Measurements from ENCODE around the gene SACS.
"Not testable (repeated sequence)": the region's sequence is repeated elsewhere in the genome, so short reads cannot be mapped to it uniquely, and the experiment has no call there.

SACS gene

GRCh38 chr13:23350009-23350408 is 83.5 kb downstream of the SACS start:
- no peak for DNase-seq

- peak; percentile 55 for DNase-seq
These were observed 84.2 kb downstream of the SACS start for GRCh38 chr13:23349161-23349897.

- no peak for DNase-seq
These were observed 85.0 kb downstream of the SACS start for GRCh38 chr13:23348262-23349127.

- DNase-seq = no peak
These were observed 85.9 kb downstream of the SACS start for GRCh38 chr13:23347601-23348000.

DNA sequence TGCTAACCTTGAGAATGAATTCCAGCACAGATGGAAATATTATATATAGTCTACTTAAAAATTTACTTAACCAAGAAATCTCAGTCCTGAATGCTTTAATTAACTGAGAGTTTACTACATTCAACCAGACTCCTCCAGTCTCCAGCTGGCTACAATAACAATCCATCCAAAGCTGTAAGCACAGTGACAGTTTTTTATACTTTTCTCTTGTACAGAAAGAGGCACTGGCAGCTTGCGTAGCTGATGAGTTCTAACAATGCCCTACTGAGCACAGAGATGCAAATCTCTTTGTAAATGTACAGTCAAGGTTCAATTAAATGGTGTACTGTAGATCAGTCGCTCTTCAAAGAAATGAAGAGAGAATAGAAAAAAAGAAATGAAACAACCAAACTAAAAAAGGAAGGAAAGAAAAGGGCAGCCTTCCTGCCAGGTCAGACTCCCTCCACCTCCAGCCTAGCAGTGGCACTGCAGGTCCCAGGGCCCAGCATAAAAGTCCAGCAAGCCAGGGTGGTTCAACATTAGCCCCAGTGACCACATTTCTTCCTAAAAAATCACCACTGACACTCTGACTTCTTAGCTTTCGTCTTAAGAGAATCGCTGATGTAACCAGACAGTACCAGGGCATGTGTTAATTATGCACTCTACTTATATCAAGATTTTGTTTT is 88.4 kb downstream of the SACS start:
- DNase-seq = no peak

DNA sequence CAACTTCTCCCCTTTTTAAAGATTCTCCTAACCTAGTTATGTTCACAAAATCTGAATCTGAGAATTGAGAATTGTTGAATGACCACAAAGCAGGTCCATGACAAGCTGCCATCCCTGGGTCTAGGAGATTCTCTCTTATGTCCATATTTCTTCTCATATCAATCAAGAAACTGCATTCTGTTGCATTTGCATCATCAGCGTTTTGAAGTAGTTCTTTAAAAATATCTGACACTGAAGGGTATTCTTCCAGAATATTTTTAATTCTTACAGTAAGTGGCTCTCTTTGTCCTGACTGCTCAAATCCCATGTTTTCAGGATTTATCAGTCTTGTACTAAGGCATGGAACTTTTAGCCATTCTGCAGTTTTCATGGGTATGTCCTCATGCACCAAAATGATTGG is 94.3 kb downstream of the SACS start:
- no peak for DNase-seq

GRCh38 chr13:23330356-23330755 is 103.1 kb downstream of the SACS start:
- no peak for DNase-seq

DNA sequence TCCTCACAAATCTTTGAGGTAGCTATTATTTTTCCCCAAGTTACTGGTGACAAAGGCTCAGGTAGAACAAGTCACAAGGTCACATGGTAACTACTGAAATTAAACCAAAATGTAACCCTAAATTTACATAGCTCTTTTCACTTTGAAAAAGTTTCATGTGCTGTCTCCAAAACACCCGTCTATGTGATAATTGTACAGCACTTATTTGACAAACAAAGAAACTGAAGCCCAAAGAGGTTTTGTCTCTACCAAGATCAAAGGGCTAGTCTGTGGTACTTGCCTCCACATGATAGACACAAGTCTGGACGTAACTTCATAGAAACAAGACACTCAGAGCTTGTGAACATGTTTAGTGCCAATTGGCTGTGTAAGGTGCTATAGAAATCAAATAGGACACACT is 108.3 kb downstream of the SACS start:
- DNase-seq = no peak

GRCh38 chr13:23323946-23324709 is 109.4 kb downstream of the SACS start:
- no peak for DNase-seq

DNA sequence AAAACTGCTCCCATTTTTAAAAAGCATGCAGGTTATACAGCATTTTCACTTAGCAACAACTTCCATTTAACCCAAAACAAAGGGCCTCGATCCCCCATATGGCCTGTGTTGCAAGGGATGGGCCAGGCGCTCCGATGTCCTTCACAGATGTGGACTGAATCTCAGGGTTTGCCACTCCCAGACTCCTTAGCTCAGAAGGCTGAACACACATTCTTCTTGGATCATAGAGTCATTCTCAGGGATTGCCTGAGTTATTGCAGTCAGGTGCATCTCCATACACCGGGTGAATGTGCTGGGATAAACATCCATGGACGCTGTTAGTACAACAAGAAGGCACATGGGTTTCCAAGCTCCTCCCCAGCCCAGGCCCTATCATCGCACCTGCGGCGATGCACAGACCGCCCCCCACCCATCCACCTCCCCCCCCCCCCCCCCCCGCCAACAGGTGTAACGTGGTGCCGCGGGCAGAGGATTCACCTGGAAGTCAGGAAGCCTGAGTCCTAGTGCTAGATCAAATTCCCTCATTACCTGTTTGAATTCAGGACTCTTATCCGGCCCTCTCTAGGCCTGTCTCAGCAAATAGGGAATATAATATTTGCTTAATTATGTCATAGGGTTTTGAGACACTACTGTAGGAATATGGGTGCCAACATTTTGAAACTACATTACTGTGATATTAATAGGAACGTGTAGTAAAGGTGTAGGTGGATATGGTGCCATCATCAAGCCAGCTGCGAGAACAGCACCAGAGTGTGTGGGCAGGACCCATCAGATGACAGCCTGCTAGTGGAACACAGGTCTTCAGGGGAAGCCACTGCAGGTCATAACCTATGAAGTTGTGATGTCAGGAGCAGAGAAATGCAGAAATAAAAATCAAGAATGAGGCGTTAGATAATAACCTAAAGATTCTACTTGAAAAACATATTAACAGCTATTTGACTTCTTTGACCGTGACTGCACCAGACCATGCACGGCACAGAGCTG is 110.9 kb downstream of the SACS start:
- no peak for DNase-seq

GRCh38 chr13:23321535-23322241 is 111.8 kb downstream of the SACS start:
- peak; percentile 93 for DNase-seq

GRCh38 chr13:23320926-23321534 is 112.5 kb downstream of the SACS start:
- DNase-seq = no peak

DNA sequence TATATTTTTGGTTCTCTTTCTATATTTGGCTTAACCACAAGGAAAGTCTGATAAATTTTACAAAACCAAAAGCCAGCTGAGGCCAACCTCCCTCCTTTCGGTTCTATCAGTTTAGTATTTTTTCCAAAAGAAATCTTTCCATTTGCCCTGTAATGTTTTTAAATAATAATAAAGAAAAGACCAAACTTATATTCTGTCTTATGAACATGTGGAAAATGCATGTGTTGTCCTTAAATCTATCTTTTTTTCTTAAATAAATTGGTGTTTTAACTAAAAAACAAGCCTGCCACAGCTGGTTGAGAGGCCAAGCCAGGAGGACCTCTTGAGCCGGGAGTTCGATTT is 113.6 kb downstream of the SACS start:
- no peak for DNase-seq

GRCh38 chr13:23314837-23315236 is 118.7 kb downstream of the SACS start:
- not testable (repeated sequence) for DNase-seq

DNA sequence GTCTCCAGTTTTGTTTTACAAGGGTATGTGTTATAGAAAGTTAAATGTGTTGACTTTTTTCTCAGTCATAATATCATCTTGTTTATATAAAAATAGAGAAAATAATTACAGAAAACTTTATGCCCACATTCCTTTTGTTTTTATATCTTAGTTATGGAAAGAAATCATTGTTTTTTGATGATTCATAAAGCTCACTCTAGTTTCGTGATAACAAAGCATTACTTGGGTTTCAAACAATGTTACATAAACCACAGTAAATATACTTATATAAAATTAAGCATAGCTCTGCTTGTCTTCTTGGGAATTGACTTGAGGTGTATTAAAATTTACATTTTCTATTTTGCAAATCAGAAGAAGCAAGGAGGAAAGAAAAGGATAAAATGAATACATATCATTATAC is 140.9 kb downstream of the SACS start:
- no peak for DNase-seq

GRCh38 chr13:23289917-23290357 is 143.6 kb downstream of the SACS start:
- peak; percentile 62 for DNase-seq

DNA sequence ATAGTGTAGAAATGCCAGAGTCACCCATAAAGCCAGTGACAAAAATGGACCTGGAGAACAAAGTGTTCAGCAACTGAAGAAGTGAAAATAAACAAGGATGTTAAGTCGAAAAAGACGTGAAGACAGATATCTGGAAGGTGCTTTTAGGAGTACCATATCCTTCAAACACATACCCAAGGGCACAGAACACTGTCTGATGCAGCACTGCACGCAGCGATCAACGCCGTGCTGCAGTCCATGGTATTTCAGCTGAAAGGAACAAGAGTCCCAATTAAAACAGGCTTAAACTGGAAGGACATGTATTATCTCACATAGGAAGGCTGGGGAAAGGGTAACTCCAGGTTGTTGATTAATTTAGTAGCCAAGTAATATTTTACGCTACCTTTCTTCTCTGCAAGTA is 144.5 kb downstream of the SACS start:
- DNase-seq = no peak

- no peak for DNase-seq
These were observed 144.9 kb downstream of the SACS start for GRCh38 chr13:23288564-23288963.

DNA sequence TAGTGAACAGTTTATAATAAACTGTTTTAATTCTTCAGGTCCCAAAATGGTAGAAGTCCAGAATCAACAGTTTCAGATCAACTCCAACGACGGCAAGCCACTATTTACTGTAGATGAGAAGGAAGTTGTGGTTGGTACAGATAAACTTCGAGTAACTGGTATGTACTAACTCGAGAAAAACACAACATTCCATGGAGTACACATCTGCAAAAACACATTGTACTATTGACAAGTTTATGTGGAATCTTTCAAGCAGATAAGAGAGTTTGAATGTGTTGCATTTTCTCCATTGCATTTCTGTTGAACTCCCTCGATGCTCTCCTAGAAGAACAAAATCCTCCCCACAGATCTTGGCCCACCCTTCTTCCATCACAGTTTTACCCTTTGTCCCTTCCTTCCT is 154.2 kb downstream of the SACS start:
- no peak for DNase-seq

All from fibroblast of skin of right quadriceps (primary cell).